ENCODE measurements around the gene TOM1. TPM values are rescaled to one million over a fixed set of nuclear protein-coding genes. Genes with fewer than 3 reads are reported as not detected.

The TOM1 gene
- total and polyA plus RNA-seq, 10 of the 15 experiments (the other 5 are each of a cell fraction or from before 2014, with no cell fraction given) = 2.2 to 64.6 (median 40.3) TPM

DNA sequence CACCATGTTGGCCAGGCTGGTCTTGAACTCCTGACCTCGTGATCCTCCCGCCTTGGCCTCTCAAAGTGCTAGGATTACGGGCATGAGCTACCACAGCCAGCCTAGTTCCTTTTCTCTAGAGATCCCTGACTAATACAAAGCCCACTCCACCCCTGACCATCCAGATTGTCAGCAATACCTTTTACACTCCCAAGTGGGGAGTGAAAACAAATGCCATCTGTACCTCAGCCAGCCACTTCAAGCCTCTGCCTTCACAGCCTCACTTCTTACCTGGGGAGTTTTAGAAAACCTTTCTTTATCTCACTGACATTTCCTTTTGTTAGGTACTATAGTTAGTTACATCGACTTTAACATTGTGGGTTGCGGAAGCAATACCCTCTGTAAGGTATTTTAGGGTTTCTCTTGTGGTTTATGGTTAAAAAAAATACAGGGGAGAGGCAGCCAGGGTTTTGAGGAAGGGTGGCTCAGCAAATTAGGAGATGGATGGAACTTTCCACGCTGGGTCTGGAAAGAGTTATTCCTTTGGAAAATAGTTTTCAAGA, 8.9 kb downstream of the TOM1 start:
- Histone ChIP-seq H3K9ac (ENCODE audit: control insufficient read depth, insufficient read depth, low read length) (0 out of 2 replicates have a peak overlapping the region, but pooled peaks have one; percentile 5), H3K4me1 (ENCODE audit: control insufficient read depth, insufficient read depth, low read length) (peaks cover 67% of the 10 kb centered on the region), H4K20me1 (ENCODE audit: control insufficient read depth, insufficient read depth) (no peaks in the 10 kb centered on the region), H2AFZ (ENCODE audit: control insufficient read depth, low read depth, low read length) (no peak overlapping the region), H3K36me3 (ENCODE audit: control insufficient read depth in 2 of 2, insufficient read depth in 2 of 2, low read length in 1 of 2) (no peaks in the 10 kb centered on the region), H3K9me3 (replicated peaks; ENCODE audit: control insufficient read depth, insufficient read depth, low read length) (no peaks in the 10 kb centered on the region), H3K4me3 (peak overlapping the region; percentile 28; the same call in 1 of the 2 replicates), H3K79me2 (ENCODE audit: control insufficient read depth, insufficient read depth, low read length) (peaks cover 7% of the 10 kb centered on the region), H3K4me2 (ENCODE audit: control insufficient read depth, insufficient read depth) (peak overlapping the region; percentile 59), H3K27ac (ENCODE audit: control insufficient read depth, insufficient read depth) (peak overlapping the region; percentile 81), H3K27me3 (replicated peaks in 1 of 2; ENCODE audit: control insufficient read depth in 2 of 2, insufficient read depth in 2 of 2, low read length in 1 of 2) (no peaks in the 10 kb centered on the region)
- CTCF ChIA-PET = no interaction called here
- RAD21 ChIA-PET (ENCODE audit: unreplicated experiment) = interaction anchor here (0.8 to 4.8 kb wide), 6 partner anchors 9 to 101 kb away, joined by 3 to 16 read pairs (median 6); partner anchors contain the start of gene TOM1
- 0% methylated on average over 6 of the region's 6 CpGs for WGBS (ENCODE audit: insufficient coverage, insufficient replicate concordance, low lambda C conversion rate, missing lambda C conversion rate)
- POLR2A ChIA-PET = interaction anchor here (1.0 to 3.0 kb wide), 2 partner anchors 9 to 102 kb away, joined by 4 to 23 read pairs; partner anchors contain the start of gene TOM1
- intact Hi-C loops (cut with micrococcal nuclease; ENCODE audit: unreplicated experiment) = loop anchor here (5.0 kb wide), 3 partner anchors 51 to 181 kb away; partner anchors contain the start of genes HMGXB4 and MCM5
- BruUV-seq (replicated peaks) = no TSS peak
- SMC1A ChIA-PET (ENCODE audit: uncharacterized antibody, unreplicated experiment) = interaction anchor here (1.5 to 4.1 kb wide), 3 partner anchors 9 to 102 kb away, joined by 5 to 23 read pairs (median 7); partner anchors contain the start of gene TOM1
- DNase-seq (ENCODE audit: low read depth, low spot score) = peak; percentile 88
- FAIRE-seq = no peak
- in situ Hi-C loops (cut with MboI) = no loop called here
- peak; percentile 51 for ATAC-seq
- TF ChIP-seq, protein P1, sequence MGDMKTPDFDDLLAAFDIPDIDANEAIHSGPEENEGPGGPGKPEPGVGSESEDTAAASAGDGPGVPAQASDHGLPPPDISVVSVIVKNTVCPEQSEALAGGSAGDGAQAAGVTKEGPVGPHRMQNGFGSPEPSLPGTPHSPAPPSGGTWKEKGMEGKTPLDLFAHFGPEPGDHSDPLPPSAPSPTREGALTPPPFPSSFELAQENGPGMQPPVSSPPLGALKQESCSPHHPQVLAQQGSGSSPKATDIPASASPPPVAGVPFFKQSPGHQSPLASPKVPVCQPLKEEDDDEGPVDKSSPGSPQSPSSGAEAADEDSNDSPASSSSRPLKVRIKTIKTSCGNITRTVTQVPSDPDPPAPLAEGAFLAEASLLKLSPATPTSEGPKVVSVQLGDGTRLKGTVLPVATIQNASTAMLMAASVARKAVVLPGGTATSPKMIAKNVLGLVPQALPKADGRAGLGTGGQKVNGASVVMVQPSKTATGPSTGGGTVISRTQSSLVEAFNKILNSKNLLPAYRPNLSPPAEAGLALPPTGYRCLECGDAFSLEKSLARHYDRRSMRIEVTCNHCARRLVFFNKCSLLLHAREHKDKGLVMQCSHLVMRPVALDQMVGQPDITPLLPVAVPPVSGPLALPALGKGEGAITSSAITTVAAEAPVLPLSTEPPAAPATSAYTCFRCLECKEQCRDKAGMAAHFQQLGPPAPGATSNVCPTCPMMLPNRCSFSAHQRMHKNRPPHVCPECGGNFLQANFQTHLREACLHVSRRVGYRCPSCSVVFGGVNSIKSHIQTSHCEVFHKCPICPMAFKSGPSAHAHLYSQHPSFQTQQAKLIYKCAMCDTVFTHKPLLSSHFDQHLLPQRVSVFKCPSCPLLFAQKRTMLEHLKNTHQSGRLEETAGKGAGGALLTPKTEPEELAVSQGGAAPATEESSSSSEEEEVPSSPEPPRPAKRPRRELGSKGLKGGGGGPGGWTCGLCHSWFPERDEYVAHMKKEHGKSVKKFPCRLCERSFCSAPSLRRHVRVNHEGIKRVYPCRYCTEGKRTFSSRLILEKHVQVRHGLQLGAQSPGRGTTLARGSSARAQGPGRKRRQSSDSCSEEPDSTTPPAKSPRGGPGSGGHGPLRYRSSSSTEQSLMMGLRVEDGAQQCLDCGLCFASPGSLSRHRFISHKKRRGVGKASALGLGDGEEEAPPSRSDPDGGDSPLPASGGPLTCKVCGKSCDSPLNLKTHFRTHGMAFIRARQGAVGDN (IDR thresholded peaks at IDR 0.05) = peak; percentile 44; the same call in 1 of the 2 replicates
- TF ChIP-seq ZNF24 (IDR thresholded peaks at IDR 0.05) (peak; percentile 5; the same call in 1 of the 2 replicates), RELA (IDR thresholded peaks at IDR 0.05; ENCODE audit: borderline replicate concordance, partially characterized antibody) (no peak), FOXK2 (IDR thresholded peaks at IDR 0.05) (no peak), POLR2AphosphoS2 (IDR thresholded peaks at IDR 0.05; ENCODE audit: low read depth, low read length) (no peak), CBFB (IDR thresholded peaks at IDR 0.05; ENCODE audit: low read depth) (peak; percentile 94), RCOR1 (conservative IDR thresholded peaks at IDR 0.05; ENCODE audit: low read depth, low read length) (no peak), POU2F2 (IDR thresholded peaks at IDR 0.05; ENCODE audit: borderline replicate concordance, low read depth, low read length) (no peak), CREM (IDR thresholded peaks at IDR 0.05; ENCODE audit: low read depth) (peak; percentile 28; the same call in 1 of the 2 replicates), SP1 (IDR thresholded peaks at IDR 0.05; ENCODE audit: low read depth, low read length) (no peak), CUX1 (IDR thresholded peaks at IDR 0.05; ENCODE audit: insufficient replicate concordance, low read depth, low read length) (no peak), PAX8 (IDR thresholded peaks at IDR 0.05) (no peak), ZSCAN29 (IDR thresholded peaks at IDR 0.05) (no peak)
- TF ChIP-seq, protein P2, sequence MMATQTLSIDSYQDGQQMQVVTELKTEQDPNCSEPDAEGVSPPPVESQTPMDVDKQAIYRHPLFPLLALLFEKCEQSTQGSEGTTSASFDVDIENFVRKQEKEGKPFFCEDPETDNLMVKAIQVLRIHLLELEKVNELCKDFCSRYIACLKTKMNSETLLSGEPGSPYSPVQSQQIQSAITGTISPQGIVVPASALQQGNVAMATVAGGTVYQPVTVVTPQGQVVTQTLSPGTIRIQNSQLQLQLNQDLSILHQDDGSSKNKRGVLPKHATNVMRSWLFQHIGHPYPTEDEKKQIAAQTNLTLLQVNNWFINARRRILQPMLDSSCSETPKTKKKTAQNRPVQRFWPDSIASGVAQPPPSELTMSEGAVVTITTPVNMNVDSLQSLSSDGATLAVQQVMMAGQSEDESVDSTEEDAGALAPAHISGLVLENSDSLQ (IDR thresholded peaks at IDR 0.05) = no peak; the same call in 1 of the 2 replicates

Measured in GM12878 (cell line).